H9 (cell line): ENCODE data around the gene CFAP45. TPM values are rescaled to one million over a fixed set of nuclear protein-coding genes. Genes with fewer than 3 reads are reported as not detected.
A peak's percentile ranks its signal among the peaks of the same experiment; 100 is the strongest.

Experiments used
- DNase-seq: peaks from one replicate; pipeline ENCODE4 v3.0.0-alpha.2; 2017
- H2AFZ ChIP-seq: one replicate; pipeline ENCODE4 v1.6.1; 2013; ENCODE audit warnings: mild to moderate bottlenecking, low read length, control low read depth, moderate library complexity
- H2AK5ac ChIP-seq: 2 replicates; pipeline ENCODE4 v1.6.1; 2013; ENCODE audit warnings: low read length, control low read depth, mixed read lengths; ENCODE audit not compliant: insufficient read length
- H2BK120ac ChIP-seq: one replicate; pipeline ENCODE4 v1.6.1; 2013; ENCODE audit warnings: low read depth, mild to moderate bottlenecking, low read length, control low read depth, inconsistent platforms; ENCODE audit not compliant: poor library complexity, severe bottlenecking
- H2BK12ac ChIP-seq: 2 replicates; pipeline ENCODE4 v1.6.1; 2013; ENCODE audit warnings: low read length, control low read depth, mixed read lengths, low read depth; ENCODE audit not compliant: insufficient read length
- H2BK15ac ChIP-seq: 2 replicates; pipeline ENCODE4 v1.6.1; 2013; ENCODE audit warnings: low read depth, low read length, control low read depth
- H2BK20ac ChIP-seq: one replicate; pipeline ENCODE4 v1.6.1; 2013; ENCODE audit warnings: low read depth, mild to moderate bottlenecking, low read length, control low read depth, inconsistent platforms; ENCODE audit not compliant: poor library complexity, severe bottlenecking
- H2BK5ac ChIP-seq: 2 replicates; pipeline ENCODE4 v1.6.1; 2013; ENCODE audit warnings: low read length, control low read depth, mixed read lengths; ENCODE audit not compliant: insufficient read length
- H3K14ac ChIP-seq: 2 replicates; pipeline ENCODE4 v1.6.1; 2013; ENCODE audit warnings: low read length, control low read depth; ENCODE audit not compliant: insufficient read depth
- H3K18ac ChIP-seq: 2 replicates; pipeline ENCODE4 v1.6.1; 2013; ENCODE audit warnings: low read depth, mild to moderate bottlenecking, mixed read lengths, low read length, control low read depth; ENCODE audit not compliant: insufficient read length
- H3K23ac ChIP-seq: 2 replicates; pipeline ENCODE4 v1.6.1; 2013; ENCODE audit warnings: low read length, control low read depth, mixed read lengths, low read depth; ENCODE audit not compliant: insufficient read length
- H3K23me2 ChIP-seq: 2 replicates; pipeline ENCODE4 v1.6.1; 2013; ENCODE audit warnings: low read depth, mild to moderate bottlenecking, mixed read lengths, low read length, control low read depth; ENCODE audit not compliant: insufficient read length, poor library complexity, severe bottlenecking
- H3K27ac ChIP-seq: 2 replicates; pipeline ENCODE4 v1.5.1; 2013; ENCODE audit warnings: low read length, control low read depth, mixed read lengths, low read depth; ENCODE audit not compliant: insufficient read length
- H3K27me3 ChIP-seq: 2 replicates; pipeline ENCODE4 v1.6.1; 2013; ENCODE audit warnings: low read length, control low read depth, inconsistent platforms; ENCODE audit not compliant: insufficient read depth
- H3K4ac ChIP-seq: 2 replicates; pipeline ENCODE4 v1.6.1; 2013; ENCODE audit warnings: low read depth, mild to moderate bottlenecking, control low read depth, inconsistent platforms, low read length, moderate library complexity
- H3K4me1 ChIP-seq: 2 replicates; pipeline ENCODE4 v1.6.1; 2013; ENCODE audit warnings: low read length, control low read depth, inconsistent platforms; ENCODE audit not compliant: insufficient read depth
- H3K4me2 ChIP-seq: 2 replicates; pipeline ENCODE4 v1.6.1; 2013; ENCODE audit warnings: low read length, control low read depth, mixed read lengths; ENCODE audit not compliant: insufficient read length, insufficient read depth
- H3K56ac ChIP-seq: 2 replicates; pipeline ENCODE4 v1.6.1; 2013; ENCODE audit warnings: low read depth, mild to moderate bottlenecking, mixed read lengths, low read length, control low read depth; ENCODE audit not compliant: insufficient read length
- H3K79me1 ChIP-seq: 2 replicates; pipeline ENCODE4 v1.6.1; 2013; ENCODE audit warnings: low read depth, mild to moderate bottlenecking, moderate library complexity, low read length, control low read depth, inconsistent platforms; ENCODE audit not compliant: insufficient read depth, poor library complexity, severe bottlenecking
- H3K79me2 ChIP-seq: 2 replicates; pipeline ENCODE4 v1.6.1; 2013; ENCODE audit warnings: low read length, control low read depth, inconsistent platforms; ENCODE audit not compliant: insufficient read depth
- H3K9ac ChIP-seq: 2 replicates; pipeline ENCODE4 v1.6.1; 2013; ENCODE audit warnings: low read length, control low read depth, mixed read lengths; ENCODE audit not compliant: insufficient read length; ENCODE audit errors: extremely low read depth
- H3K9me3 ChIP-seq: one replicate; pipeline ENCODE4 v1.6.1; 2013; ENCODE audit warnings: low read depth, low read length, inconsistent platforms; ENCODE audit not compliant: control insufficient read depth
- H3T11ph ChIP-seq: one replicate; pipeline ENCODE4 v1.6.1; 2013; ENCODE audit warnings: mild to moderate bottlenecking, low read length, control low read depth, inconsistent platforms
- H4K20me1 ChIP-seq: one replicate; pipeline ENCODE4 v1.6.1; 2013; ENCODE audit not compliant: control insufficient read depth, insufficient read length, insufficient read depth
- H4K5ac ChIP-seq: 2 replicates; pipeline ENCODE4 v1.6.1; 2013; ENCODE audit warnings: low read depth, mild to moderate bottlenecking, mixed read lengths, low read length, control low read depth; ENCODE audit not compliant: insufficient read length
- H4K8ac ChIP-seq: replicated peaks from 2 replicates; pipeline ENCODE4 v1.6.1; 2013; ENCODE audit warnings: low read length, control low read depth, mixed read lengths, low read depth; ENCODE audit not compliant: insufficient read length
- H4K91ac ChIP-seq: 2 replicates; pipeline ENCODE4 v1.6.1; 2013; ENCODE audit warnings: low read depth, mild to moderate bottlenecking, moderate library complexity, mixed read lengths, low read length, control low read depth; ENCODE audit not compliant: insufficient read length
- H3K27ac Mint-ChIP-seq, 3 experiments: 2 replicates in 2 of 3; 3 replicates in 1 of 3; pipeline ENCODE4 v1.8.0; 2020 to 2021; ENCODE audit warnings: mixed read lengths in 3 of 3, mild to moderate bottlenecking in 1 of 3, moderate library complexity in 1 of 3
- H3K27me3 Mint-ChIP-seq: 2 replicates; pipeline ENCODE4 v1.8.0; 2021; ENCODE audit warnings: low read depth, mild to moderate bottlenecking, moderate library complexity, mixed read lengths
- H3K36me3 Mint-ChIP-seq, 3 experiments: 2 replicates in 2 of 3; 3 replicates in 1 of 3; pipeline ENCODE4 v1.8.0; 2020 to 2021; ENCODE audit warnings: low read depth in 3 of 3, mixed read lengths in 3 of 3; ENCODE audit not compliant: insufficient read depth in 1 of 3
- H3K4me1 Mint-ChIP-seq, 2 experiments: 2 replicates each; pipeline ENCODE4 v1.8.0; 2020; ENCODE audit warnings: mixed read lengths in 2 of 2
- H3K4me3 Mint-ChIP-seq, 2 experiments: 2 replicates in 1 of 2; 3 replicates in 1 of 2; pipeline ENCODE4 v1.8.0; 2020 to 2021; ENCODE audit warnings: mild to moderate bottlenecking in 2 of 2, mixed read lengths in 2 of 2, moderate library complexity in 1 of 2
- H3K9me3 Mint-ChIP-seq, 2 experiments: 2 replicates in 1 of 2; 3 replicates in 1 of 2; pipeline ENCODE4 v1.8.0; 2020; ENCODE audit warnings: mild to moderate bottlenecking in 2 of 2, mixed read lengths in 2 of 2, moderate library complexity in 1 of 2
- WGBS: extraction: QIAGEN DNeasy Blood & Tissue Kit; methylation state at CpG from one replicate; pipeline ENCODE4 v1.1.7; 2013; ENCODE audit warnings: missing lambda C conversion rate, low lambda C conversion rate, mixed read lengths; ENCODE audit not compliant: insufficient read length; ENCODE audit errors: extremely low coverage; 5-methylcytosine and 5-hydroxymethylcytosine counted together
- total RNA-seq: library from RNA; stranded (reverse); gene quantifications from 2 replicates; pipeline ENCODE4 v1.2.1, GENCODE V29; 2021
- TF ChIP-seq, protein P1 (sequence below): fragments of 200-600 bp; sonication (generic); conservative IDR thresholded peaks from 3 replicates; pipeline ENCODE4 v1.8.0; 2021; ENCODE audit warnings: antibody characterized with exemption, mild to moderate bottlenecking

Gene CFAP45
- total RNA-seq, 1 experiment from 2014 or later: 0.85 TPM

DNA sequence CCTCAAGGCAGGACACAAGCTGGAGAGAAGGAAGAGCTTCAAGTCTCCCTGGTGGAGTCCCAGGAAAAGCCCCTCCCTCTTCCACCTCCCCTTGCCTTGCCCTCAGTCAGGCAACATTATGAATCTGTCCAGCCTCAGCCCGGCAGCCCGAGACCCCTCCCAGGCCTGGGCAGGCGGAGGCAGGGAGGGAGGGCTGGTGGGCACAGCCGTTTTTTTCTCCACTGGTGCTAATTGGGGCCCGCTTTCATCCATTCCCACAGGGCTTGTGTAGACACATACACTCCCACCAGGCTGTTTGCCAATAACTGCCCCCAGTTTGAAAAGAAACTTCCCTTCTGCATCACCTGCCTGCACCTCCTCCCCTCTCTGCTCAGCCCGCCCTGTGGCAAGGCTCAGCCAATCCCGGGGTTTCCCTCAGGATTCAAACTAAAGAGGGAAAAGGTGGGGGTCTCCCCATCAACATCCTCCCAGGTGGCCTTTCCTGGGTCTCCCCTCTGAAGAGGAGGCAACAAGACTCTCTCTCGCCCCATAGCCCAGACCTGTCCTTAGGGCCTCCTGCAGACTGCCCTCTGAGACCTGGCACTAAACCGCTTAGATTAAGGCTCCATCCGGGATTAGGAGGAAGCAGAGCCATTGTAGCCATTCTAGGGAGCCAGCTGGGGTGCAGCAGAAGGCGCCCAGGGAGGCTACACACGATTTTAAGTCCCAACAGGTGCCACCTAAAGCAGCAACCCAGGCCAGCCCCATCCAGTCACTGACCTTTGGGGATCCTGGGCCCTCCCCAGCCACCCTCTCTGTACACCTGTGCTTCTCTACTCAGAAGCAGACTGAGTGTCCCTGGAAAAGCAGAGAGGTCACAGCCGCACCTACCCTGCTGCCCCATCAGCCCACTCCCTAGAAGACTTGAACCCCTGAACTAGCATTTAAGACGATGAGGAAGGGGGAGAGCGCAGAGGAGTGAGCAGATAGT is 41.9 kb upstream of the CFAP45 start:
- no peak overlapping the region for H2BK12ac ChIP-seq
- no peak overlapping the region for H2AFZ ChIP-seq
- H3K9ac ChIP-seq: no peak overlapping the region
- no peak overlapping the region for H2BK15ac ChIP-seq
- H3K23me2 ChIP-seq: peaks cover 10% of the 10 kb centered on the region
- TF ChIP-seq, protein P1, sequence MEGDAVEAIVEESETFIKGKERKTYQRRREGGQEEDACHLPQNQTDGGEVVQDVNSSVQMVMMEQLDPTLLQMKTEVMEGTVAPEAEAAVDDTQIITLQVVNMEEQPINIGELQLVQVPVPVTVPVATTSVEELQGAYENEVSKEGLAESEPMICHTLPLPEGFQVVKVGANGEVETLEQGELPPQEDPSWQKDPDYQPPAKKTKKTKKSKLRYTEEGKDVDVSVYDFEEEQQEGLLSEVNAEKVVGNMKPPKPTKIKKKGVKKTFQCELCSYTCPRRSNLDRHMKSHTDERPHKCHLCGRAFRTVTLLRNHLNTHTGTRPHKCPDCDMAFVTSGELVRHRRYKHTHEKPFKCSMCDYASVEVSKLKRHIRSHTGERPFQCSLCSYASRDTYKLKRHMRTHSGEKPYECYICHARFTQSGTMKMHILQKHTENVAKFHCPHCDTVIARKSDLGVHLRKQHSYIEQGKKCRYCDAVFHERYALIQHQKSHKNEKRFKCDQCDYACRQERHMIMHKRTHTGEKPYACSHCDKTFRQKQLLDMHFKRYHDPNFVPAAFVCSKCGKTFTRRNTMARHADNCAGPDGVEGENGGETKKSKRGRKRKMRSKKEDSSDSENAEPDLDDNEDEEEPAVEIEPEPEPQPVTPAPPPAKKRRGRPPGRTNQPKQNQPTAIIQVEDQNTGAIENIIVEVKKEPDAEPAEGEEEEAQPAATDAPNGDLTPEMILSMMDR: no peak
- no peak overlapping the region for H4K8ac ChIP-seq
- H3K4ac ChIP-seq: no peak overlapping the region
- no peak overlapping the region for H3K4me2 ChIP-seq
- no peak overlapping the region for H2BK20ac ChIP-seq
- no peak overlapping the region for H3K23ac ChIP-seq
- no peak overlapping the region for H3K56ac ChIP-seq
- Mint-ChIP-seq H3K9me3 (no peaks in the 10 kb centered on the region), H3K4me1 (peaks cover 45 to 71% of the 10 kb centered on the region in 2 experiments), H3K36me3 (peaks cover 8 to 13% (median 9%) of the 10 kb centered on the region in 3 experiments; a peak in 6 of 7 replicates), H3K4me3 (no peak overlapping the region; a peak in 1 of 5 replicates), H3K27me3 (peaks cover 3% of the 10 kb centered on the region), H3K27ac (peak overlapping the region in 2 of 3 experiments; percentile 57 to 71; a peak in 2 of 7 replicates)
- no peak overlapping the region for H3K27ac ChIP-seq
- H3K79me1 ChIP-seq: no peaks in the 10 kb centered on the region
- H3K9me3 ChIP-seq: no peaks in the 10 kb centered on the region
- no peak overlapping the region for H2BK120ac ChIP-seq
- no peak overlapping the region for H2AK5ac ChIP-seq
- DNase-seq: no peak
- WGBS: no CpG with 5 or more reads among the region's 15 CpGs
- H3T11ph ChIP-seq: no peak overlapping the region
- H3K14ac ChIP-seq: peak overlapping the region; percentile 8; the same call in 1 of the 2 replicates
- H2BK5ac ChIP-seq: no peak overlapping the region
- no peak overlapping the region for H4K91ac ChIP-seq
- H3K4me1 ChIP-seq: no peaks in the 10 kb centered on the region; the same call in 1 of the 2 replicates
- H3K27me3 ChIP-seq: no peaks in the 10 kb centered on the region
- no peak overlapping the region for H4K5ac ChIP-seq
- H4K20me1 ChIP-seq: no peaks in the 10 kb centered on the region
- H3K79me2 ChIP-seq: no peaks in the 10 kb centered on the region
- H3K18ac ChIP-seq: peak overlapping the region; percentile 46
